Rectal smooth muscle tissue (tissue), 1 donor: ENCODE measurements around the gene CDK1.
A peak's percentile ranks its signal among the peaks of the same experiment; 100 is the strongest.

ENCODE experiments used
- H3K27ac ChIP-seq: one replicate; pipeline ENCODE4 v1.7.0; 2013; ENCODE audit warnings: low read depth, low read length, inconsistent platforms
- H3K27me3 ChIP-seq: one replicate; pipeline ENCODE4 v1.7.0; 2013; ENCODE audit warnings: low read length; ENCODE audit not compliant: control insufficient read depth, insufficient read depth
- H3K36me3 ChIP-seq: one replicate; pipeline ENCODE4 v1.7.0; 2013; ENCODE audit warnings: low read length; ENCODE audit not compliant: control insufficient read depth, insufficient read depth
- H3K4me1 ChIP-seq: one replicate; pipeline ENCODE4 v1.7.0; 2013; ENCODE audit warnings: low read length; ENCODE audit not compliant: control insufficient read depth, insufficient read depth
- H3K4me3 ChIP-seq: one replicate; pipeline ENCODE4 v1.7.0; 2013; ENCODE audit warnings: low read length
- H3K9ac ChIP-seq: one replicate; pipeline ENCODE4 v1.7.0; 2013; ENCODE audit warnings: low read length

The CDK1 gene

DNA sequence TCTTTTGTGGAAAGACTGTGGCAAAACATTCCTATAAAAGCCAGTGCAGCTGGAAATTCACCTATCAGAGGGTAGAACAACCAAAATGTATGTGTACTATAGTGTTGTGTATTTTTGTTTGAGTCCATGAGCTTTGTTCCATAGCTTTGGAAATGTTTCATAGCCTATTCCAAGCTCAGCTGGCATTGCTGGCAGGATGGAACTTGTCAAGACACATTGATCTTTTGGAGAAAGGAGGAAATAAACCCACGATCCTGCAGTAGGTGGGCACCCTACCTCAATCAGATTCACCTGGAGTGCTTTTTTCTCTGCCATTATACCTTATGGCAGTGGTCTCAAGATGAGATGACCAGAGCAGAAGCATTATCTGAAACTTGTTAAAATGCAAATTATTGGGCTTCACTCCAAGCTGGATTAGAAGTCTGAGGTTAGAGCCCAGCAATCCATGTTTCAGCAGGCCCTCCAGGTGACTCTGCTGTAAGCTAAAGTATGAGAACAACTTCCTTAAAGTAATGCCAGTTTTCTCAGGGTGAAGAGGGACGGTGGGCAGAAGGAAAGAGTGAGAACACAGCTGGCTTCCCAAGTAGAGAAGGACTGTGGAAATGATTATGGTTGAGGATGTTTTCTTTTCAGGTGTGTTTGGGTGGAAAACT is 30.3 kb upstream of the CDK1 start:
- Histone ChIP-seq H3K9ac (no peak overlapping the region), H3K27ac (no peak overlapping the region), H3K4me3 (no peak overlapping the region), H3K4me1 (no peaks in the 10 kb centered on the region), H3K36me3 (no peaks in the 10 kb centered on the region), H3K27me3 (no peaks in the 10 kb centered on the region)

- no peaks in the 10 kb centered on the region for H3K4me1 ChIP-seq
- no peak overlapping the region for H3K27ac ChIP-seq
- no peak overlapping the region for H3K4me3 ChIP-seq
- no peaks in the 10 kb centered on the region for H3K36me3 ChIP-seq
- no peak overlapping the region for H3K9ac ChIP-seq
- no peaks in the 10 kb centered on the region for H3K27me3 ChIP-seq
These were observed 25.1 kb upstream of the CDK1 start for GRCh38 chr10:60753152-60753551.

DNA sequence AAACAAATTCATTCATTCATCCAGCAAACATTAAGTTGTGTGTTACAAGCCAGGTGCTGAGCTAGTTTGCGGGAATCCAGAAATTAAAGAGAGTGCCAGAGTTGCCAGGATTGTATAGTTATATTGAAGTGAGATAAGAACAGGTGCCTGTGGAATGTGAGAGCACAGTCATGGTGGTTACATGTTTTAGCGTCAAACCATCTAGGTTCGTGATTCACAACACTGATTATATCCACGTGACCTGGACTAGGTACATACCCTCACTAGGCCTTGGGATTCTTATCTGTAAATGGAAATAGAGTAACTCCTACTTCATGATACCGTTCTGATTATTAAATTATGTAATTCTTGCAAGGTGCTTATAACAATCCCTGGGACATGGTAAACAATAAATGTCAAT is 24.5 kb upstream of the CDK1 start:
- Histone ChIP-seq H3K4me1 (no peaks in the 10 kb centered on the region), H3K36me3 (no peaks in the 10 kb centered on the region), H3K4me3 (no peak overlapping the region), H3K27ac (no peak overlapping the region), H3K9ac (no peak overlapping the region), H3K27me3 (no peaks in the 10 kb centered on the region)

- no peak overlapping the region for H3K4me3 ChIP-seq
- H3K4me1 ChIP-seq, result no peaks in the 10 kb centered on the region
- H3K27ac ChIP-seq, result no peak overlapping the region
- no peaks in the 10 kb centered on the region for H3K27me3 ChIP-seq
- no peaks in the 10 kb centered on the region for H3K36me3 ChIP-seq
- H3K9ac ChIP-seq, result no peak overlapping the region
These were observed 20.8 kb upstream of the CDK1 start for GRCh38 chr10:60757420-60757895.

DNA sequence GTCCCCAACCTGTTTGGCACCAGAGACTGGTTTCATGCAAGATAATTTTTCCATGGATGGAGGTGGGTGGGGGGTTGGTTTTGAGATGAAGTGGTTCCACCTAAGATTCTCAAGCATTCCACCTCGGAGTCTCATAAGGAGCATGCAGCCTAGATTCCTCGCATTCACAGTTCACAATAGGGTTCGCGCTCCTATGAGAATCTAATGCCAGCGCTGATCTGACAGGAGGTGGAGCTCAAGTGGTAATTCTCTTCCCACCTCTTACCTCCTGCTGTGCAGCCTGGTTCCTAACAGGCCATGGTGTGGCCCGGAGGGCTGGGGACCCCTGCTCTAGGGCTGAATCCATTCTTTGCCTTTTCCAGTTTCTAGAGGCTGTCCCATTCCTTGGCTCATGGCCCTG is 19.1 kb upstream of the CDK1 start:
- no peaks in the 10 kb centered on the region for H3K36me3 ChIP-seq

DNA sequence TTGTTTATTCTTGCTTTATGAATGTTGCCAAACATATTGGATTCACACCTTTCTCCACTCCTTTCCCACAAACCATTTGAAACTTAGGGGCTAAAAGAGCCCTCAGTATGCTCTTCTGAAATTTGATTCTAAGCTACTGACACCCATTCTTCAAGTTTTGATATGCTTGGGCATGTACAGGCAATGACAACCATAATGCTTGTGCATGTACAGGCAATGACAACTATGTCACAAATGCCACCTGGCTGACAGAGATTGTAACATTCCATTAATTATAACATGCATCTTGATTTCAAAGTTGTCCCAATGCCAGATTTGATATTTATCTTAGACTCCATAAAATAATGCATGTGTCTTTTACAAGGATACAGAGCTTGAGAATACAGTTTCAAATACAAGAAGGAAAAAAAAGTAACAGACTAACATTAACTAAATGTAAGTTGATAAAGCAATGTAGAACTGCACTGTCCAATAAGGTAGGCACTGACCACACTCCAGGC is 17.5 kb upstream of the CDK1 start:
- no peaks in the 10 kb centered on the region for H3K36me3 ChIP-seq
- H3K27ac ChIP-seq, result no peak overlapping the region
- no peak overlapping the region for H3K9ac ChIP-seq
- H3K27me3 ChIP-seq, result no peaks in the 10 kb centered on the region
- no peak overlapping the region for H3K4me3 ChIP-seq
- no peaks in the 10 kb centered on the region for H3K4me1 ChIP-seq

More for the DNA sequence above, 19.1 kb upstream of the CDK1 start:
- no peak overlapping the region for H3K9ac ChIP-seq
- H3K4me3 ChIP-seq, result no peak overlapping the region
- no peaks in the 10 kb centered on the region for H3K4me1 ChIP-seq
- H3K27me3 ChIP-seq, result no peaks in the 10 kb centered on the region
- H3K27ac ChIP-seq, result no peak overlapping the region

DNA sequence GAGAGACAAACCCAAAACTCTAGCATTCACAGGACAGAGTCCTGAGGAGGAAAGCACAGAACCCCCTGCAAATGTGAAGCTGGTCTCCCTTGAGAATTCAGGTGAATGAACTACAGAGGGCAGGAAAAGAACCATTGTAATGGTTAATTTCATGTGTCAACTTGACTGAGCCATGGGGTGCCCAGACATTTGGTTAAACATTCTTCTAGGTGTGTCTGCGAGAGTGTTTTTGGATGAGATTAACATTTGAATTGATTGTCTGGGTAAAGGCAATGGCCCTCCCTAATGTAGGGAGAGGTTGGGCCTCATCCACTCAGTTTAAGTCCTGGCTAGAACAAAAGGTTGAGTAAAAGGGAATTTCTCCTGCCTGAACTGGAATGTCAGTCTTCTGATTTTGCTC is 15.7 kb upstream of the CDK1 start:
- H3K27me3 ChIP-seq, result no peaks in the 10 kb centered on the region
- H3K9ac ChIP-seq, result no peak overlapping the region
- no peaks in the 10 kb centered on the region for H3K4me1 ChIP-seq
- H3K4me3 ChIP-seq, result no peak overlapping the region
- H3K27ac ChIP-seq, result no peak overlapping the region
- no peaks in the 10 kb centered on the region for H3K36me3 ChIP-seq

DNA sequence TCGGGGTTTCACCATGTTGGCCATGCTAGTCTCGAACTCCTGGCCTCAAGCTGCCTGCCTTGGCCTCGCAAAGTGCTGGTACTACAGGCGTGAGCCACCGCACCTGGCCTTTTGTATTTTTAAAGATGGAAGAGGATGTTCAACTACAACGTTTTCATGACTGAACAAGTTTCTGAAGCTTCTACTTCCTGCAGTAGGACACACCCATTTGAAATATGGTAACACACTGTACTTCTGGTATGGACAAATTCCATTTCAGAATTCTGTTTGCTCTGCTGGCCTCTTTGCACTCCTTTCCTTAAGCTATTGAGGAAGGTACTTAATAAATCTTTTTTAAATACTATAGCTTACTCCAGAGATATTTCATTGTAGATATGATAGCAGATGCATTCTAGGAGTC is 10.9 kb upstream of the CDK1 start:
- Histone ChIP-seq H3K36me3 (no peaks in the 10 kb centered on the region), H3K4me3 (no peak overlapping the region), H3K27ac (no peak overlapping the region), H3K4me1 (no peaks in the 10 kb centered on the region), H3K9ac (no peak overlapping the region), H3K27me3 (no peaks in the 10 kb centered on the region)

GRCh38 chr10:60769406-60769805 is 8.9 kb upstream of the CDK1 start:
- Histone ChIP-seq H3K9ac (no peak overlapping the region), H3K4me1 (no peaks in the 10 kb centered on the region), H3K36me3 (no peaks in the 10 kb centered on the region), H3K4me3 (no peak overlapping the region), H3K27me3 (no peaks in the 10 kb centered on the region), H3K27ac (no peak overlapping the region)

GRCh38 chr10:60777696-60778213 is 523 bp upstream of the CDK1 start:
- Histone ChIP-seq H3K27ac (no peak overlapping the region), H3K27me3 (no peaks in the 10 kb centered on the region), H3K36me3 (no peaks in the 10 kb centered on the region), H3K9ac (no peak overlapping the region), H3K4me3 (peak overlapping the region; percentile 62), H3K4me1 (no peaks in the 10 kb centered on the region)

DNA sequence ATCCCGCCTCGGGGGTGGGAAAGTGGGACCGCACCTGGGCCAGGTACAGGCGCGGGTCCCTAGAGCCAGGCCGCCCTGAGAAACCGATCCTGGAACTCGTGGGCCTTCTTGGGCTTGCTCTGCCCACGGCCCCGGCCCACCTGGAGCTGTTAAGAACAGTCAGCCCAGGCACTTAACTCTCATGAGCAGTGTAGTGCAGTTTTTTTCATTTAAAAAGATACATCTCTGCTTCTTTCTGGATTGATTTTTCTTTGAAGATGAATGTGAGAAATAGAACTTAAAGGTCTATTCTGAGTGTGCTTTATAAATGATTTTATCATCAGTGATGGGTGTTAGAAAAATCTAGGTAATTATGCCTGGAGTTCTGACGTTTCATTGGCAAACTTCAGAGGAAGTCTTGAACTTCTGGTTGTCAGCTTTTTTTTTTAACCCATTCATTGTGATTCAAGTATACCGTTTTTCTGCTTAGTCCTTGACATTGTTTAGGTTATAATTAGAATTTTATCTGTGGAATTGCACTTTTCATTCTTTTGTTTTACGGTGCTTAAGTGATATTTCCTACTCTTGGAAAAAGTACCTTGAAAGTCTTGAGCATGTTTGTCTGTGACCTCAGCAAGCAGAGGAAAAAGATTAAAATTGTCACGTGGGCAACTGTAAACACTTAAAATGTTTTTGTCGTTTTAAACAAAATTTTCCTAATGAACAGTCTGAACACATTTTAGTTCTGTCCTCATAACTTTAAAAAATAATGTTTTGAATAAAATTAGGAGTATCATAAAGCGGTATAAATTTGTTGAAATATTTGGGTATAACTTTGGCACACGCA is 906 bp downstream of the CDK1 start:
- H3K27ac ChIP-seq, result no peak overlapping the region
- H3K27me3 ChIP-seq, result no peaks in the 10 kb centered on the region
- H3K4me1 ChIP-seq, result no peaks in the 10 kb centered on the region
- H3K9ac ChIP-seq, result no peak overlapping the region
- peak overlapping the region; percentile 75 for H3K4me3 ChIP-seq
- no peaks in the 10 kb centered on the region for H3K36me3 ChIP-seq

DNA sequence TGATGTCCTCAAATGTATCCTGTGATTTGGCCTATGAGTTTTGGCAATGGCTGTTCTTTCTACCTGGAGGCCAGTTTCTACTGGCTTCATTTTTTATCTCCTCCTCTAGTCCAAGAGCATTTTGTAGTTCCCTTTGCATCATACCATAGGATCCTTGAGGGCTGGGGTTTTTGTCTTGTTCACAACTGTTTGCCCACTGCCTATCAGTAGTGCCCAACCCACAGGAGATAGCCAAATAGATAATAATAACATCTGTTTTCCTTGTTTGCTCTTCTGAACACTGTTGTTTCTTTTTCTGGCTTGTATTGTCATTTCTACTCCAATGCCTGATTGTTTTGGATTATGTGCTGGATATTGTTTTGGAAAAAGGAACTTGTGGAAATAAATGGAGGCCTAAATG is 3.4 kb downstream of the CDK1 start:
- no peaks in the 10 kb centered on the region for H3K4me1 ChIP-seq
- no peak overlapping the region for H3K27ac ChIP-seq
- no peak overlapping the region for H3K4me3 ChIP-seq
- no peaks in the 10 kb centered on the region for H3K36me3 ChIP-seq
- H3K27me3 ChIP-seq, result no peaks in the 10 kb centered on the region
- H3K9ac ChIP-seq, result no peak overlapping the region
